Measurements from ENCODE around the gene SERTAD4.
"Not testable (repeated sequence)": the region's sequence is repeated elsewhere in the genome, so short reads cannot be mapped to it uniquely, and the experiment has no call there.

- not testable (repeated sequence) for TF ChIP-seq EZH2 (optimal IDR thresholded peaks at IDR 0.05; ENCODE audit: low read depth, low read length); CTCF (IDR thresholded peaks at IDR 0.05; ENCODE audit: low read length)
These were observed 36.3 kb upstream of the SERTAD4 start for GRCh38 chr1:210196266-210196665.

Measured in MM.1S (cell line).